Liver (tissue), 3 donors: ENCODE results near the gene AQP5.

Source experiments
- EGR1 ChIP-seq, 2 donors: IDR thresholded peaks; 2 replicates each; pipeline ENCODE4 v1.6.1; 2016 to 2018; ENCODE audit warnings: antibody characterized with exemption in 2 of 2, low read depth in 2 of 2
- FOXA1 ChIP-seq: IDR thresholded peaks from 2 replicates; pipeline ENCODE4 v1.6.1; 2016; ENCODE audit warnings: antibody characterized with exemption
- RXRA ChIP-seq, 2 donors: IDR thresholded peaks; 2 replicates each; pipeline ENCODE4 v1.6.1; 2017 to 2018; ENCODE audit warnings: antibody characterized with exemption in 2 of 2, mild to moderate bottlenecking in 1 of 2
- TF ChIP-seq, protein P1 (sequence below): fragments of 150-350 bp; IDR thresholded peaks from 2 replicates; pipeline ENCODE4 v1.5.1; 2017; ENCODE audit warnings: improper control_type of control experiment, low read depth, low read length; ENCODE audit not compliant: missing input control
- TF ChIP-seq, protein P2 (sequence below): IDR thresholded peaks from 2 replicates; pipeline ENCODE4 v1.6.1; 2016; ENCODE audit warnings: antibody characterized with exemption
- TF ChIP-seq, protein P3 (sequence below): IDR thresholded peaks from 2 replicates; pipeline ENCODE4 v1.6.1; 2016; ENCODE audit warnings: antibody characterized with exemption
- TF ChIP-seq, protein P4 (sequence below): IDR thresholded peaks from 2 replicates; pipeline ENCODE4 v1.6.1; 2016; ENCODE audit warnings: antibody characterized with exemption, mild to moderate bottlenecking
- donor health status: healthy.
- donor health status: healthy.

DNA sequence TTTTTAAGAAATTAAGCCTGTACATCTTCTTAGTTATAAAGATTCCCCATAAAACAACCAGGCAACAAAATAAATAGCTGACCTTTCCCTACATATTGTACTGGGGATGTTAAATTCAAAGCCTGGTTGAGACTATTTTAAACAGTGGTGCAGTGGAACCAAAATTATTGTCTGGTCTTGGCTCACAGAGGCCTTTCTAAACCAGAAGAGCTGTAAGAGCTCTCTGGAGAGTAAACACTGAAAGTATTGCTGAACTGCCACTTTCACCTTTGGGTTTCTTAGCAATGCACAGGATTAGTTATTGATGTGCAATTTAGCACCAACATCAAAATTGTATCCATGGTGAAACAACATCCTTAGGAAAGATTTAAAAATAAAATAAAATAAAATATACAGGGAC lies 43.0 kb downstream of the AQP5 start:
- TF ChIP-seq, protein P1, sequence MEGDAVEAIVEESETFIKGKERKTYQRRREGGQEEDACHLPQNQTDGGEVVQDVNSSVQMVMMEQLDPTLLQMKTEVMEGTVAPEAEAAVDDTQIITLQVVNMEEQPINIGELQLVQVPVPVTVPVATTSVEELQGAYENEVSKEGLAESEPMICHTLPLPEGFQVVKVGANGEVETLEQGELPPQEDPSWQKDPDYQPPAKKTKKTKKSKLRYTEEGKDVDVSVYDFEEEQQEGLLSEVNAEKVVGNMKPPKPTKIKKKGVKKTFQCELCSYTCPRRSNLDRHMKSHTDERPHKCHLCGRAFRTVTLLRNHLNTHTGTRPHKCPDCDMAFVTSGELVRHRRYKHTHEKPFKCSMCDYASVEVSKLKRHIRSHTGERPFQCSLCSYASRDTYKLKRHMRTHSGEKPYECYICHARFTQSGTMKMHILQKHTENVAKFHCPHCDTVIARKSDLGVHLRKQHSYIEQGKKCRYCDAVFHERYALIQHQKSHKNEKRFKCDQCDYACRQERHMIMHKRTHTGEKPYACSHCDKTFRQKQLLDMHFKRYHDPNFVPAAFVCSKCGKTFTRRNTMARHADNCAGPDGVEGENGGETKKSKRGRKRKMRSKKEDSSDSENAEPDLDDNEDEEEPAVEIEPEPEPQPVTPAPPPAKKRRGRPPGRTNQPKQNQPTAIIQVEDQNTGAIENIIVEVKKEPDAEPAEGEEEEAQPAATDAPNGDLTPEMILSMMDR, result no peak
- no peak for TF ChIP-seq RXRA (IDR thresholded peaks at IDR 0.05)
- TF ChIP-seq, protein P2, sequence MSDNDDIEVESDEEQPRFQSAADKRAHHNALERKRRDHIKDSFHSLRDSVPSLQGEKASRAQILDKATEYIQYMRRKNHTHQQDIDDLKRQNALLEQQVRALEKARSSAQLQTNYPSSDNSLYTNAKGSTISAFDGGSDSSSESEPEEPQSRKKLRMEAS, result no peak
- TF ChIP-seq FOXA1, result no peak
- TF ChIP-seq, protein P3, sequence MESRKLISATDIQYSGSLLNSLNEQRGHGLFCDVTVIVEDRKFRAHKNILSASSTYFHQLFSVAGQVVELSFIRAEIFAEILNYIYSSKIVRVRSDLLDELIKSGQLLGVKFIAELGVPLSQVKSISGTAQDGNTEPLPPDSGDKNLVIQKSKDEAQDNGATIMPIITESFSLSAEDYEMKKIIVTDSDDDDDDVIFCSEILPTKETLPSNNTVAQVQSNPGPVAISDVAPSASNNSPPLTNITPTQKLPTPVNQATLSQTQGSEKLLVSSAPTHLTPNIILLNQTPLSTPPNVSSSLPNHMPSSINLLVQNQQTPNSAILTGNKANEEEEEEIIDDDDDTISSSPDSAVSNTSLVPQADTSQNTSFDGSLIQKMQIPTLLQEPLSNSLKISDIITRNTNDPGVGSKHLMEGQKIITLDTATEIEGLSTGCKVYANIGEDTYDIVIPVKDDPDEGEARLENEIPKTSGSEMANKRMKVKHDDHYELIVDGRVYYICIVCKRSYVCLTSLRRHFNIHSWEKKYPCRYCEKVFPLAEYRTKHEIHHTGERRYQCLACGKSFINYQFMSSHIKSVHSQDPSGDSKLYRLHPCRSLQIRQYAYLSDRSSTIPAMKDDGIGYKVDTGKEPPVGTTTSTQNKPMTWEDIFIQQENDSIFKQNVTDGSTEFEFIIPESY, result no peak
- TF ChIP-seq EGR1 (IDR thresholded peaks at IDR 0.05; ENCODE audit: low read depth in 2 of 2), result no peak
- TF ChIP-seq, protein P4, sequence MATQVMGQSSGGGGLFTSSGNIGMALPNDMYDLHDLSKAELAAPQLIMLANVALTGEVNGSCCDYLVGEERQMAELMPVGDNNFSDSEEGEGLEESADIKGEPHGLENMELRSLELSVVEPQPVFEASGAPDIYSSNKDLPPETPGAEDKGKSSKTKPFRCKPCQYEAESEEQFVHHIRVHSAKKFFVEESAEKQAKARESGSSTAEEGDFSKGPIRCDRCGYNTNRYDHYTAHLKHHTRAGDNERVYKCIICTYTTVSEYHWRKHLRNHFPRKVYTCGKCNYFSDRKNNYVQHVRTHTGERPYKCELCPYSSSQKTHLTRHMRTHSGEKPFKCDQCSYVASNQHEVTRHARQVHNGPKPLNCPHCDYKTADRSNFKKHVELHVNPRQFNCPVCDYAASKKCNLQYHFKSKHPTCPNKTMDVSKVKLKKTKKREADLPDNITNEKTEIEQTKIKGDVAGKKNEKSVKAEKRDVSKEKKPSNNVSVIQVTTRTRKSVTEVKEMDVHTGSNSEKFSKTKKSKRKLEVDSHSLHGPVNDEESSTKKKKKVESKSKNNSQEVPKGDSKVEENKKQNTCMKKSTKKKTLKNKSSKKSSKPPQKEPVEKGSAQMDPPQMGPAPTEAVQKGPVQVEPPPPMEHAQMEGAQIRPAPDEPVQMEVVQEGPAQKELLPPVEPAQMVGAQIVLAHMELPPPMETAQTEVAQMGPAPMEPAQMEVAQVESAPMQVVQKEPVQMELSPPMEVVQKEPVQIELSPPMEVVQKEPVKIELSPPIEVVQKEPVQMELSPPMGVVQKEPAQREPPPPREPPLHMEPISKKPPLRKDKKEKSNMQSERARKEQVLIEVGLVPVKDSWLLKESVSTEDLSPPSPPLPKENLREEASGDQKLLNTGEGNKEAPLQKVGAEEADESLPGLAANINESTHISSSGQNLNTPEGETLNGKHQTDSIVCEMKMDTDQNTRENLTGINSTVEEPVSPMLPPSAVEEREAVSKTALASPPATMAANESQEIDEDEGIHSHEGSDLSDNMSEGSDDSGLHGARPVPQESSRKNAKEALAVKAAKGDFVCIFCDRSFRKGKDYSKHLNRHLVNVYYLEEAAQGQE, result no peak
